ENCODE data around the gene IFNL3. TPM values are rescaled to one million over a fixed set of nuclear protein-coding genes. Genes with fewer than 3 reads are reported as not detected.

IFNL3 gene
- total and polyA plus RNA-seq, 10 donors: not detected

GRCh38 chr19:39193803-39194202 is 51.0 kb downstream of the IFNL3 start:
- intact Hi-C loops (cut with DNase I; ENCODE audit: low total_unique reads): no loop called here
- no peak for DNase-seq
- H3K4me1 ChIP-seq: peaks cover 4 to 28% (median 11%) of the 10 kb centered on the region in 6 donors
- H3K27me3 ChIP-seq (replicated peaks in 1 of 7): peaks cover 0 to 67% (median 41%) of the 10 kb centered on the region in 7 donors
- no peaks in the 10 kb centered on the region for H3K9me3 ChIP-seq
- H3K4me3 ChIP-seq: no peak overlapping the region
- WGBS, 5 donors: 52 to 70% (median 64%) methylated on average over 8 of the region's 8 CpGs
- no peak for TF ChIP-seq POLR2A (IDR thresholded peaks at IDR 0.05)
- no peak for TF ChIP-seq POLR2AphosphoS5 (IDR thresholded peaks at IDR 0.05)
- TF ChIP-seq CTCF (IDR thresholded peaks at IDR 0.05 in 8 of 11, conservative IDR thresholded peaks at IDR 0.05 in 3 of 11): no peak
- no peaks in the 10 kb centered on the region for H3K36me3 ChIP-seq
- H3K27ac ChIP-seq: no peak overlapping the region

Other genes with a start within 250 kb of the IFNL3 start
- 1 to 10 TPM in 5 of 7 donors, under 1 TPM in 2; 0.26 to 4.2 (median 1.9) TPM for gene FBXO27, start 212.5 kb downstream of the IFNL3 start, total RNA-seq
- gene FBXO27, start 212.5 kb downstream of the IFNL3 start, polyA plus RNA-seq: under 1 TPM; 0.10 to 0.99 (median 0.61) TPM
- not detected for gene ACP7, start 160.6 kb downstream of the IFNL3 start, total RNA-seq
- gene ACP7, start 160.6 kb downstream of the IFNL3 start, polyA plus RNA-seq: not detected
- 10 to 100 TPM in 6 of 7 donors, 1 to 10 TPM in 1; 9.5 to 27.8 (median 19.8) TPM for gene PAK4, start 119.2 kb downstream of the IFNL3 start, total RNA-seq
- gene PAK4, start 119.2 kb downstream of the IFNL3 start, polyA plus RNA-seq: 10 to 100 TPM in 1 of 3 donors, 1 to 10 TPM in 2; 5.2 to 13.4 (median 7.7) TPM
- under 1 TPM in 2 of 7 donors, not detected in 5; 0.13 to 0.28 TPM for gene NCCRP1, start 48.0 kb downstream of the IFNL3 start, total RNA-seq
- 1 to 10 TPM in 1 of 3 donors, under 1 TPM in 2; 0.12 to 1.7 (median 0.19) TPM for gene NCCRP1, start 48.0 kb downstream of the IFNL3 start, polyA plus RNA-seq
- not detected for gene SYCN, start 40.7 kb downstream of the IFNL3 start, total RNA-seq
- gene SYCN, start 40.7 kb downstream of the IFNL3 start, polyA plus RNA-seq: not detected
- gene IFNL4, start 3.9 kb upstream of the IFNL3 start, total RNA-seq: not detected
- gene IFNL4, start 3.9 kb upstream of the IFNL3 start, polyA plus RNA-seq: not detected
- gene IFNL2, start 23.4 kb upstream of the IFNL3 start, total RNA-seq: not detected
- gene IFNL2, start 23.4 kb upstream of the IFNL3 start, polyA plus RNA-seq: not detected
- gene IFNL1, start 51.4 kb upstream of the IFNL3 start, total RNA-seq: not detected
- gene IFNL1, start 51.4 kb upstream of the IFNL3 start, polyA plus RNA-seq: not detected
- 1 to 10 TPM; 2.2 to 6.0 (median 4.6) TPM for gene LRFN1, start 75.9 kb upstream of the IFNL3 start, total RNA-seq
- 1 to 10 TPM in 1 of 3 donors, under 1 TPM in 2; 0.67 to 1.2 (median 0.99) TPM for gene LRFN1, start 75.9 kb upstream of the IFNL3 start, polyA plus RNA-seq
- gene GMFG, start 91.0 kb upstream of the IFNL3 start, total RNA-seq: 100 to 1,000 TPM; 178 to 354 (median 288) TPM
- 100 to 1,000 TPM; 421 to 492 (median 452) TPM for gene GMFG, start 91.0 kb upstream of the IFNL3 start, polyA plus RNA-seq
- 100 to 1,000 TPM in 1 of 7 donors, 10 to 100 TPM in 6; 66.4 to 108 (median 84.1) TPM for gene SAMD4B, start 97.4 kb upstream of the IFNL3 start, total RNA-seq
- 10 to 100 TPM; 26.7 to 56.3 (median 42.1) TPM for gene SAMD4B, start 97.4 kb upstream of the IFNL3 start, polyA plus RNA-seq
- gene PAF1, start 146.1 kb upstream of the IFNL3 start, total RNA-seq: 10 to 100 TPM; 35.0 to 48.1 (median 39.8) TPM
- gene PAF1, start 146.1 kb upstream of the IFNL3 start, polyA plus RNA-seq: 10 to 100 TPM; 27.4 to 51.3 (median 35.6) TPM
- 10 to 100 TPM; 25.7 to 45.7 (median 34.6) TPM for gene MED29, start 146.4 kb upstream of the IFNL3 start, total RNA-seq
- gene MED29, start 146.4 kb upstream of the IFNL3 start, polyA plus RNA-seq: 10 to 100 TPM; 15.5 to 28.2 (median 20.5) TPM
- 100 to 1,000 TPM in 6 of 7 donors, 10 to 100 TPM in 1; 91.5 to 396 (median 191) TPM for gene ZFP36, start 161.8 kb upstream of the IFNL3 start, total RNA-seq
- 100 to 1,000 TPM in 1 of 3 donors, 10 to 100 TPM in 2; 63.2 to 117 (median 72.6) TPM for gene ZFP36, start 161.8 kb upstream of the IFNL3 start, polyA plus RNA-seq
- 100 to 1,000 TPM in 1 of 7 donors, 10 to 100 TPM in 6; 18.6 to 107 (median 48.4) TPM for gene PLEKHG2, start 167.7 kb upstream of the IFNL3 start, total RNA-seq
- 10 to 100 TPM in 1 of 3 donors, 1 to 10 TPM in 2; 8.9 to 25.8 (median 9.5) TPM for gene PLEKHG2, start 167.7 kb upstream of the IFNL3 start, polyA plus RNA-seq
- gene RPS16, start 190.9 kb upstream of the IFNL3 start, total RNA-seq: 1,000 to 10,000 TPM; 1,378 to 2,109 (median 1,598) TPM
- 1,000 to 10,000 TPM; 5,364 to 5,747 (median 5,635) TPM for gene RPS16, start 190.9 kb upstream of the IFNL3 start, polyA plus RNA-seq
- 100 to 1,000 TPM; 103 to 125 (median 108) TPM for gene SUPT5H, start 200.6 kb upstream of the IFNL3 start, total RNA-seq
- 100 to 1,000 TPM in 2 of 3 donors, 10 to 100 TPM in 1; 95.8 to 225 (median 198) TPM for gene SUPT5H, start 200.6 kb upstream of the IFNL3 start, polyA plus RNA-seq
- 10 to 100 TPM; 30.3 to 51.5 (median 41.8) TPM for gene TIMM50, start 235.8 kb upstream of the IFNL3 start, total RNA-seq
- 10 to 100 TPM; 36.2 to 46.0 (median 40.7) TPM for gene TIMM50, start 235.8 kb upstream of the IFNL3 start, polyA plus RNA-seq